ENCODE results near the gene DESI2.

DESI2 gene

GRCh38 chr1:244709476-244710368, 56.8 kb downstream of the DESI2 start:
- Histone ChIP-seq H3K36me3 (ENCODE audit: control insufficient read depth in 1 of 2, insufficient read depth in 2 of 2, low read length in 2 of 2) (peaks cover 0 to 7% of the 10 kb centered on the region in 2 donors), H3K27me3 (ENCODE audit: low read depth, low read length) (no peaks in the 10 kb centered on the region), H3K9me3 (ENCODE audit: control insufficient read depth in 1 of 2, low read length in 2 of 2) (no peaks in the 10 kb centered on the region), H3K27ac (ENCODE audit: low read length) (no peak overlapping the region), H3K4me3 (ENCODE audit: low read depth in 1 of 2, low read length in 2 of 2) (no peak overlapping the region), H3K4me1 (ENCODE audit: control insufficient read depth in 1 of 2, insufficient read depth in 2 of 2, low read length in 2 of 2) (no peaks in the 10 kb centered on the region)

- H3K27ac ChIP-seq (ENCODE audit: low read length): no peak overlapping the region
- H3K36me3 ChIP-seq (ENCODE audit: control insufficient read depth in 1 of 2, insufficient read depth in 2 of 2, low read length in 2 of 2): peaks cover 0 to 7% of the 10 kb centered on the region in 2 donors
- H3K4me1 ChIP-seq (ENCODE audit: control insufficient read depth in 1 of 2, insufficient read depth in 2 of 2, low read length in 2 of 2): no peaks in the 10 kb centered on the region
- no peaks in the 10 kb centered on the region for H3K27me3 ChIP-seq (ENCODE audit: low read depth, low read length)
- H3K4me3 ChIP-seq (ENCODE audit: low read depth in 1 of 2, low read length in 2 of 2): no peak overlapping the region
- H3K9me3 ChIP-seq (ENCODE audit: control insufficient read depth in 1 of 2, low read length in 2 of 2): no peaks in the 10 kb centered on the region
These were observed 57.6 kb downstream of the DESI2 start for GRCh38 chr1:244710474-244711062.

DNA sequence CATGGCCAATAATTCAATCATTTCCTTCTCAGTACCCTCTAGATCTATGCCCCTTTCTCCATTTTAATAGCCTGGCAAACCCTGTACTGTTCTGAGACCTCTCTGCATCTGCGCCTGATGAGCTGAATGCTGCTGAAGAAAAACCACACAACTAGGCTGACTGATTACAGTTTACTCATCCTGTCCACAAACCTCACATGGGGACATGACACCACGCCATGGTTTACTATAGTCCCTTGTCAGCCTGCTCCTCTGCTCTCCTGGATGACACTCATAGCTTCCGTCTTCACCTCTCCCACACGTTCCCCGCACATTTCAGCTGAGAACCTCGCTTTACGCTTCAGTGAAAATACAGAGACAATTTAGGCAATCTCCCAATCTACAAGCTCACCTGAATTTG, 59.7 kb downstream of the DESI2 start:
- no peak overlapping the region for H3K27ac ChIP-seq (ENCODE audit: low read length)
- H3K4me1 ChIP-seq (ENCODE audit: control insufficient read depth in 1 of 2, insufficient read depth in 2 of 2, low read length in 2 of 2): no peaks in the 10 kb centered on the region
- no peak overlapping the region for H3K4me3 ChIP-seq (ENCODE audit: low read depth in 1 of 2, low read length in 2 of 2)
- no peaks in the 10 kb centered on the region for H3K9me3 ChIP-seq (ENCODE audit: control insufficient read depth in 1 of 2, low read length in 2 of 2)
- H3K27me3 ChIP-seq (ENCODE audit: low read depth, low read length): no peaks in the 10 kb centered on the region
- no peaks in the 10 kb centered on the region for H3K36me3 ChIP-seq (ENCODE audit: control insufficient read depth in 1 of 2, insufficient read depth in 2 of 2, low read length in 2 of 2)

DNA sequence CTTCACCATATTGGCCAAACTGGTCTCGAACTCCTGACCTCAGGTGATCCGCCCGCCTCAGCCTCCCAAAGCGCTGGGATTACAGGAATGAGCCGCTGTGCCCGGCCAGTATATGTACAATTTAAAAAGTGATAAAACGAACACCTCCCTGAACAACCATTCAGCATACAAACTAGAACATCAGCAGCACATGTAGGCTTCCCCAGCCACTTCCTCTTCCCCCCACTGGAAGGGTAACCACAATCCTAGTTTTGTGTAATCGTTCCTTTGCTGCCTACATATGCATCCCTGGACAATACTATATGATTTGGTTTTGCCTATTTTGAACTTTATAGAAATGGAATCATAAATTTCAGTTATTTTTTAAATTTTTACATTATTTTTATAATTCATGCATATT, 60.4 kb downstream of the DESI2 start:
- Histone ChIP-seq H3K4me3 (ENCODE audit: low read depth in 1 of 2, low read length in 2 of 2) (no peak overlapping the region), H3K4me1 (ENCODE audit: control insufficient read depth in 1 of 2, insufficient read depth in 2 of 2, low read length in 2 of 2) (no peaks in the 10 kb centered on the region), H3K9me3 (ENCODE audit: control insufficient read depth in 1 of 2, low read length in 2 of 2) (no peaks in the 10 kb centered on the region), H3K27ac (ENCODE audit: low read length) (no peak overlapping the region), H3K36me3 (ENCODE audit: control insufficient read depth in 1 of 2, insufficient read depth in 2 of 2, low read length in 2 of 2) (no peaks in the 10 kb centered on the region), H3K27me3 (ENCODE audit: low read depth, low read length) (no peaks in the 10 kb centered on the region)

GRCh38 chr1:244727871-244728474, 75.0 kb downstream of the DESI2 start:
- Histone ChIP-seq H3K27ac (ENCODE audit: low read length) (no peak overlapping the region), H3K4me3 (ENCODE audit: low read depth in 1 of 2, low read length in 2 of 2) (no peak overlapping the region), H3K9me3 (ENCODE audit: control insufficient read depth in 1 of 2, low read length in 2 of 2) (no peaks in the 10 kb centered on the region), H3K36me3 (ENCODE audit: control insufficient read depth in 1 of 2, insufficient read depth in 2 of 2, low read length in 2 of 2) (no peaks in the 10 kb centered on the region), H3K27me3 (ENCODE audit: low read depth, low read length) (no peaks in the 10 kb centered on the region), H3K4me1 (ENCODE audit: control insufficient read depth in 1 of 2, insufficient read depth in 2 of 2, low read length in 2 of 2) (peaks cover 0 to 5% of the 10 kb centered on the region in 2 donors)

GRCh38 chr1:244730153-244730933, 77.4 kb downstream of the DESI2 start:
- H3K27ac ChIP-seq (ENCODE audit: low read length): no peak overlapping the region
- H3K4me3 ChIP-seq (ENCODE audit: low read depth in 1 of 2, low read length in 2 of 2): peak overlapping the region; percentile 67 to 70
- peaks cover 0 to 4% of the 10 kb centered on the region in 2 donors for H3K9me3 ChIP-seq (ENCODE audit: control insufficient read depth in 1 of 2, low read length in 2 of 2)
- no peaks in the 10 kb centered on the region for H3K36me3 ChIP-seq (ENCODE audit: control insufficient read depth in 1 of 2, insufficient read depth in 2 of 2, low read length in 2 of 2)
- H3K27me3 ChIP-seq (ENCODE audit: low read depth, low read length): no peaks in the 10 kb centered on the region
- H3K4me1 ChIP-seq (ENCODE audit: control insufficient read depth in 1 of 2, insufficient read depth in 2 of 2, low read length in 2 of 2): peaks cover 0 to 5% of the 10 kb centered on the region in 2 donors

- H3K36me3 ChIP-seq (ENCODE audit: control insufficient read depth in 1 of 2, insufficient read depth in 2 of 2, low read length in 2 of 2): no peaks in the 10 kb centered on the region
- peaks cover 0 to 5% of the 10 kb centered on the region in 2 donors for H3K4me1 ChIP-seq (ENCODE audit: control insufficient read depth in 1 of 2, insufficient read depth in 2 of 2, low read length in 2 of 2)
- H3K9me3 ChIP-seq (ENCODE audit: control insufficient read depth in 1 of 2, low read length in 2 of 2): peaks cover 0 to 7% of the 10 kb centered on the region in 2 donors
- no peaks in the 10 kb centered on the region for H3K27me3 ChIP-seq (ENCODE audit: low read depth, low read length)
- peak overlapping the region in 1 of 2 donors; percentile 67 for H3K4me3 ChIP-seq (ENCODE audit: low read depth in 1 of 2, low read length in 2 of 2)
- H3K27ac ChIP-seq (ENCODE audit: low read length): no peak overlapping the region
These were observed 78.1 kb downstream of the DESI2 start for GRCh38 chr1:244730934-244731434.

- peaks cover 0 to 5% of the 10 kb centered on the region in 2 donors for H3K4me1 ChIP-seq (ENCODE audit: control insufficient read depth in 1 of 2, insufficient read depth in 2 of 2, low read length in 2 of 2)
These were observed 78.7 kb downstream of the DESI2 start for GRCh38 chr1:244731651-244732050.

DNA sequence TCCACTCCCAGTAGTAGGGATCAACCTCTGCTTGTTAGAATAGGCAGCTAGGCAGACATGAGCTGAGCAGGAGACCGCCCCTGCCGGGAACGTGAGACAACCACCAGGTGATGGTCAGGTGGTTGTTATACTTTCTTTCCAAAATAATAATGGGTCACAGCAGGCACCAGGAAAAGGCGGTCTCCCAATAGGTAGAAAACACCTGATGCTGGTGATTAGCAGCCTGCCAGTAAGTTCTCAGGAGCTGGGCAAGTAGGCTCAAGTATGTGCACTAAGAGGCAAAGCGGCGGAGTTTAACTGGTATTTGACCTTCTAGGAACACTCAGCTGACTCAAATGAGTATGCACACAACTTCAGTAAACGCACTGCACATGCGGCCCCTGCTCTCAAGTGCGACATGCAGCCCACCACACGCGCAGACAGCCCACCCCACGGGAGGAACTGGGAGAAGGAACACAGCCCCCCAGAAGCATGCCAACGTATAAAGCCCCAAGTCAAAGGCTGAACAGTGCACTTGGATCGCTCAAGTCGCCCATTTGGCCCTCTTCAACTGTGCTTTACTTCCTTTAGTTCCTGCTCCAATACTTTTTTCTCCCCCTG, 80.0 kb downstream of the DESI2 start:
- no peak overlapping the region for H3K27ac ChIP-seq (ENCODE audit: low read length)
- H3K9me3 ChIP-seq (ENCODE audit: control insufficient read depth in 1 of 2, low read length in 2 of 2): peaks cover 0 to 7% of the 10 kb centered on the region in 2 donors
- H3K4me3 ChIP-seq (ENCODE audit: low read depth in 1 of 2, low read length in 2 of 2): no peak overlapping the region
- no peaks in the 10 kb centered on the region for H3K27me3 ChIP-seq (ENCODE audit: low read depth, low read length)
- H3K36me3 ChIP-seq (ENCODE audit: control insufficient read depth in 1 of 2, insufficient read depth in 2 of 2, low read length in 2 of 2): no peaks in the 10 kb centered on the region
- H3K4me1 ChIP-seq (ENCODE audit: control insufficient read depth in 1 of 2, insufficient read depth in 2 of 2, low read length in 2 of 2): peaks cover 0 to 5% of the 10 kb centered on the region in 2 donors

More at GRCh38 chr1:244731651-244732050, 78.7 kb downstream of the DESI2 start:
- no peaks in the 10 kb centered on the region for H3K36me3 ChIP-seq (ENCODE audit: control insufficient read depth in 1 of 2, insufficient read depth in 2 of 2, low read length in 2 of 2)
- H3K27me3 ChIP-seq (ENCODE audit: low read depth, low read length): no peaks in the 10 kb centered on the region
- H3K9me3 ChIP-seq (ENCODE audit: control insufficient read depth in 1 of 2, low read length in 2 of 2): peaks cover 0 to 7% of the 10 kb centered on the region in 2 donors
- no peak overlapping the region for H3K4me3 ChIP-seq (ENCODE audit: low read depth in 1 of 2, low read length in 2 of 2)
- H3K27ac ChIP-seq (ENCODE audit: low read length): no peak overlapping the region

DNA sequence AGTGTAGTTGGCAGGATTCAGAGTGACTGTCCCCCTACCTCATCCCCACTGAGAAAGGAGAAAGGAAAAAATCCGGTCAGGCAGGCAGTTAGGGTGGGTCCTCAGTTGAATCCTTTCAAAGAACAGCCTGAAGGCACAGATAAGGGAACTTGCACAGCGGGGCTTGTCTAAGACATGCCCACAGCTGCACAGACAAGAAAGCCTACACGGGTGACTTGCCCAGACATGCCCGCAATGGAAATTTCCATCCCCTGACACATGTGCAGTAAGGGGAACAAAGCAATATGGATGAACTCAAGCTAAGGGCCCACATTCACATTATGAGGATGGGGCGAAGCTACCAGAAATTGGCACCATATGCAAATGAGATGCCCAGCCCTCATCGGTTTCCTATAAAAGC, 82.5 kb downstream of the DESI2 start:
- no peak overlapping the region for H3K27ac ChIP-seq (ENCODE audit: low read length)
- H3K4me3 ChIP-seq (ENCODE audit: low read depth in 1 of 2, low read length in 2 of 2): no peak overlapping the region
- H3K9me3 ChIP-seq (ENCODE audit: control insufficient read depth in 1 of 2, low read length in 2 of 2): peaks cover 0 to 7% of the 10 kb centered on the region in 2 donors
- no peaks in the 10 kb centered on the region for H3K4me1 ChIP-seq (ENCODE audit: control insufficient read depth in 1 of 2, insufficient read depth in 2 of 2, low read length in 2 of 2)
- H3K36me3 ChIP-seq (ENCODE audit: control insufficient read depth in 1 of 2, insufficient read depth in 2 of 2, low read length in 2 of 2): no peaks in the 10 kb centered on the region
- H3K27me3 ChIP-seq (ENCODE audit: low read depth, low read length): no peaks in the 10 kb centered on the region
